AG04449 (cell line): Measurements from ENCODE around the gene RNF148.

Experiments
- CTCF ChIA-PET: fragments of 350-600 bp; formaldehyde crosslinking; extraction: SDS; loops from one replicate; lab custom pipeline; 2021; ENCODE audit warnings: antibody characterized with exemption; lab: Yijun Ruan, JAX
- POLR2A ChIA-PET: fragments of 400-600, 350-600 bp; formaldehyde crosslinking; extraction: SDS; loops from one replicate; lab custom pipeline; 2020; ENCODE audit warnings: antibody characterized with exemption, inconsistent platforms; lab: Yijun Ruan, JAX
- DNase-seq: peaks from one replicate; pipeline ENCODE4 v3.0.0-alpha.2; 2010; ENCODE audit warnings: low read depth, low spot score
- H3K4me3 ChIP-seq: 2 replicates; pipeline ENCODE4 v1.5.1; 2011; ENCODE audit warnings: low read depth, mild to moderate bottlenecking, control low read depth, low read length
- TF ChIP-seq, protein P1 (sequence below): IDR thresholded peaks from one replicate; pipeline ENCODE4 v1.5.1; 2011; ENCODE audit warnings: mild to moderate bottlenecking, moderate library complexity, low read length, control low read depth, inconsistent platforms; ENCODE audit not compliant: insufficient read depth; ENCODE audit errors: missing control alignments

The RNF148 gene

DNA sequence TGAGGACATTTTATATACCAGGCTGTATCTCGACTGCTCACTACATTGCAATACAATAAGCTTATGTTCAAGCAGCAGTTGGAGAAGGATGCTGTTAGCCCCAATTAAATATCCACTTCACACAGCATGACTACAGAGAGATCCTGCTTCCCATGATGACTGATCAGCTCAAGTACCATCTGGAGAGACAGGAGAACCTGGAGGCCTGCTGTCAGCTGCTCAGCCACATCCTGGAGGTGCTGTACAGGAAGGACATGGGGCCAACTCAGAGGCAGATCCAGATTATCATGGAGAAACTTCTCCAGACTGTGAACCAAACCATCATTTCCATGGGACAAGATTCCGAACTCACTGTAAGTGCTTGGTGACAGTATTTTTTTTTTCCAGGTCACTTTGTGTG lies 26.3 kb downstream of the RNF148 start:
- CTCF ChIA-PET, result no interaction called here
- POLR2A ChIA-PET, result no interaction called here
- H3K4me3 ChIP-seq, result no peak overlapping the region
- TF ChIP-seq, protein P1, sequence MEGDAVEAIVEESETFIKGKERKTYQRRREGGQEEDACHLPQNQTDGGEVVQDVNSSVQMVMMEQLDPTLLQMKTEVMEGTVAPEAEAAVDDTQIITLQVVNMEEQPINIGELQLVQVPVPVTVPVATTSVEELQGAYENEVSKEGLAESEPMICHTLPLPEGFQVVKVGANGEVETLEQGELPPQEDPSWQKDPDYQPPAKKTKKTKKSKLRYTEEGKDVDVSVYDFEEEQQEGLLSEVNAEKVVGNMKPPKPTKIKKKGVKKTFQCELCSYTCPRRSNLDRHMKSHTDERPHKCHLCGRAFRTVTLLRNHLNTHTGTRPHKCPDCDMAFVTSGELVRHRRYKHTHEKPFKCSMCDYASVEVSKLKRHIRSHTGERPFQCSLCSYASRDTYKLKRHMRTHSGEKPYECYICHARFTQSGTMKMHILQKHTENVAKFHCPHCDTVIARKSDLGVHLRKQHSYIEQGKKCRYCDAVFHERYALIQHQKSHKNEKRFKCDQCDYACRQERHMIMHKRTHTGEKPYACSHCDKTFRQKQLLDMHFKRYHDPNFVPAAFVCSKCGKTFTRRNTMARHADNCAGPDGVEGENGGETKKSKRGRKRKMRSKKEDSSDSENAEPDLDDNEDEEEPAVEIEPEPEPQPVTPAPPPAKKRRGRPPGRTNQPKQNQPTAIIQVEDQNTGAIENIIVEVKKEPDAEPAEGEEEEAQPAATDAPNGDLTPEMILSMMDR, result no peak
- DNase-seq, result no peak

DNA sequence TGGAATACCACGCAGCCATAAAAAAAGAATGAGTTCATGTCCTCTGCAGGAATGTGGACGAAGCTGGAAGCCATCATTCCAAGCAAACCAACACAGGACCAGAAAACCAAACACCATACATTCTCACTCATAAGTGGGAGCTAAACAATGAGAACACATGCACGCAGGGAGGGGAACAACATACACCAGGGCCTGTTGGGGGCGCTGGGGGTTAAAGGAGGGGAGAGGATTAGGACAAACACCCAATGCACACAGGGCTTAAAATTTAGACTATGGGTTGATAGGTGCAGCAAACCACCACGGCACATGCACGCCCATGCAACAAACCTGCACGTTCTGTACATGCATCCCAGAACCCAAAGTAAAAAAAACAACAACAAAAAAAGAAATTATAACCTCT lies 27.1 kb downstream of the RNF148 start:
- TF ChIP-seq, protein P1, result no peak
- DNase-seq, result no peak
- ChIA-PET CTCF (no interaction called here), POLR2A (no interaction called here)
- H3K4me3 ChIP-seq, result no peak overlapping the region

DNA sequence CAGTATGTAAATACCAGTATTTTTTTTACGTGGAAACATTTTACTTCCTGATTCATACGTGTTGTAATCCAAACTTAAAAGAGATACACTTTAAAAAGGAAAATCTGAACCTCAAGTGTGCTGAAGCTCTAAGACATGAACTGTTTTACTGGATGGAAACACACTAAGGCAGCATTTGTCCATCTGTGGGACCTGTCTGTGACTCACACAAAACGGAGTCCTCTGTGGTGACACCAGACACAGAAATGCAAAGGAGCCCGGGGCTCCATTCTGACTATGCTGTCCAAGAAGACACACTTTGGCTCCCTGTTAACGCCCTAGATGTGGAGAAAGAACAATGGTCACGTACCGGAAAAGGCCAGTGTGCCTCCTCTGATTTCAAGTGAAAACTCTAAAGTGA lies 27.7 kb downstream of the RNF148 start:
- CTCF ChIA-PET, result no interaction called here

DNA sequence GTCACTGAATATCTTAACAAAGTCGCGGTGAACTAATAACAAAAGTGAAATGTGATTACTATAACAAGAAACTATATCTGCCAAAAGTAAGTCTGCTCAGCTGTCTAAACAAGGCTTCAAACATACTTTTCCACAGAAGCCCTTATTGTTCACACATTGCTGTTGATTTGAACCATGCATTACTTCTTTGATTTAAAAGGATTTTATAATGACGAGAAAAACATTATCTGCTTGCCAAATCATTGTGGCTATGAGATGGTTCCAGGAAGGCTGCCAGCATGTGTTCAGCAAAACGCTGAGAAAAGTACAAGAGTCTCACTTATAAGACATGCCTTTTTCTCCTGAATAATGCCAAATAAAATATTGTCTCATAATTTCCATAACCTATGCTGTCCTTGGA lies 28.2 kb downstream of the RNF148 start:
- TF ChIP-seq, protein P1, result no peak
- no peak for DNase-seq
- no peak overlapping the region for H3K4me3 ChIP-seq
- CTCF ChIA-PET, result no interaction called here
- POLR2A ChIA-PET, result no interaction called here

More for the DNA sequence above, 27.7 kb downstream of the RNF148 start:
- POLR2A ChIA-PET, result no interaction called here
- no peak for DNase-seq
- TF ChIP-seq, protein P1, result no peak
- H3K4me3 ChIP-seq, result no peak overlapping the region

DNA sequence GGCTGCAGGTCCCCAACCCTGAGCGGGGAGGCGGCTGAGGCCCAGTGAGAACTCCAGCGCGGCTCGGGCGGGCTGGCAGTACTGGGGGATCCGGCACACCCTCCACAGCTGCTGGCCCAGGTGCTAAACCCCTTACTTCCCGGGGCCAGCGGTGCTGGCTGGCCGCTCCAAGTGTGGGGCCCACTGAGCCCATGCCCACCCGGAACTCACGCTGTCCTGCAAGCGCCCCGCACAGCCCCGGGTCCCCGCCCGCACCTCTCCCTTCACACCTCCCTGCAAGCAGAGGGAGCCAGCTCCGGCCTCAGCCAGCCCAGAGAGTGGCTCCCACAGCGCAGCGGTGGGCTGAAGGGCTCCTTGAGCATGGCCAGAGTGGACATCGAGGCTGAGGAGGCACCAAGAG lies 28.8 kb downstream of the RNF148 start:
- POLR2A ChIA-PET, result no interaction called here
- TF ChIP-seq, protein P1, result no peak
- no peak overlapping the region for H3K4me3 ChIP-seq
- CTCF ChIA-PET, result no interaction called here
- DNase-seq, result no peak

DNA sequence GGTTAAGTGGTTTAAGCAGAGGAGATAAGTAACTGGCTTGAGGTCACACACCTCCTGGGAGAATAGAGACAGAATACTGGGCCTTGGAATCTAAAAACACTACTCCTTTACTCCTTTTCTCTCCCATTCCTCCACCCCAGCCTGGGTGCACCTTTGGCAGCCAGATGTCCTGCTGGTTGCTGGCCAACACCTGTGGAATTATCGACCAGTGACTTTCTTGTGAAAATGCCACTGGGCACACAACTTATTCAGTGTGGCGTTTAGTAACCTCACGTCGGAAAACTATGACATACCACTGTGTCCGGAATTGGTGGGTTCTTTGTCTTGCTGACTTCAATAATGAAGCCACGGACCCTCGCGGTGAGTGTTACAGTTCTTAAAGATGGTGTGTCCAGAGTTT lies 30.2 kb downstream of the RNF148 start:
- ChIA-PET CTCF (no interaction called here), POLR2A (no interaction called here)
- H3K4me3 ChIP-seq, result no peak overlapping the region
- TF ChIP-seq, protein P1, result no peak
- no peak for DNase-seq

DNA sequence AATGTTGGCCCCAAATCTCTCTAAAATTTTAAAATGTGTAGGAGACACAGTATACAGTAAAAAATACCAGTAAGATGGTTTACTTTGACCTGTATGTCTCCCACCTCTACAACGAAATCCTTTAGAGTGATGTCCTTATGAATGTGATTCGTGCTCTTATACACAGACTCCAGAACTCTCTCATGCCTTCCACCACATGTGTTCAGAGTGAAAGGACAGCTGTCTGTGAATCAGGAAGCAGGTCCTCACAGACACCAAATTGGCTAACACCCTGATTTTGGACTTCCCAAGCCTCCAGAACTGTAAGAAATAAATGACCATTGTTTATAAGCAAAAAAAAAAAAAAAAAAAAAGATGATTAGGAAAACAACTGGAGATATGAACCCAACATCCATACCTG lies 39.0 kb downstream of the RNF148 start:
- TF ChIP-seq, protein P1, result no peak
- H3K4me3 ChIP-seq, result no peak overlapping the region
- no peak for DNase-seq
- ChIA-PET CTCF (no interaction called here), POLR2A (no interaction called here)
